Activated naive CD4-positive, alpha-beta T cell treated with Interleukin-2 at 50 U/mL for 16 hours (primary cell): ENCODE measurements around the gene ZNF837.
"Not testable (repeated sequence)": the region's sequence is repeated elsewhere in the genome, so short reads cannot be mapped to it uniquely, and the experiment has no call there.

Experiments
- DNase-seq: peaks from one replicate; pipeline ENCODE4 v3.0.0-alpha.2; 2020

The ZNF837 gene

GRCh38 chr19:58349590-58349989 is 31.2 kb downstream of the ZNF837 start:
- DNase-seq: no peak

- DNase-seq: not testable (repeated sequence)
Observed at GRCh38 chr19:58348080-58348479, 32.8 kb downstream of the ZNF837 start.

- DNase-seq: peak; percentile 64
Observed at GRCh38 chr19:58346961-58347929, 33.6 kb downstream of the ZNF837 start.

GRCh38 chr19:58345558-58345957 is 35.3 kb downstream of the ZNF837 start:
- DNase-seq: no peak

GRCh38 chr19:58338825-58339558 is 41.8 kb downstream of the ZNF837 start:
- DNase-seq: no peak

- DNase-seq: no peak
Observed at GRCh38 chr19:58338336-58338735, 42.5 kb downstream of the ZNF837 start.

GRCh38 chr19:58336820-58337219 is 44.0 kb downstream of the ZNF837 start:
- DNase-seq: no peak

- DNase-seq: no peak
Observed at GRCh38 chr19:58336216-58336615, 44.6 kb downstream of the ZNF837 start.

- DNase-seq: no peak
Observed at GRCh38 chr19:58335630-58336029, 45.2 kb downstream of the ZNF837 start.

GRCh38 chr19:58334691-58335249 is 46.1 kb downstream of the ZNF837 start:
- no peak for DNase-seq

- no peak for DNase-seq
Observed at GRCh38 chr19:58332697-58333096, 48.1 kb downstream of the ZNF837 start.

GRCh38 chr19:58330458-58330857 is 50.4 kb downstream of the ZNF837 start:
- no peak for DNase-seq

- DNase-seq: no peak
Observed at GRCh38 chr19:58328999-58329398, 51.8 kb downstream of the ZNF837 start.

- DNase-seq: peak; percentile 91
Observed at GRCh38 chr19:58326914-58327726, 53.7 kb downstream of the ZNF837 start, which contains the start of gene ZSCAN22. ZSCAN22 (plus strand) TSS chr19:58326994; CDS start chr19:58334803, 7,809 bp downstream.

- no peak for DNase-seq
Observed at GRCh38 chr19:58326501-58326913, 54.3 kb downstream of the ZNF837 start.

GRCh38 chr19:58325311-58326022 is 55.4 kb downstream of the ZNF837 start:
- no peak for DNase-seq

GRCh38 chr19:58319241-58319640 is 61.6 kb downstream of the ZNF837 start:
- DNase-seq: no peak

- DNase-seq: no peak
Observed at GRCh38 chr19:58318297-58318696, 62.5 kb downstream of the ZNF837 start.
